ENCODE data around the gene VPS35.

The VPS35 gene
- total RNA-seq: 44.0 to 61.7 (median 52.7) reads per million in 3 donors

DNA sequence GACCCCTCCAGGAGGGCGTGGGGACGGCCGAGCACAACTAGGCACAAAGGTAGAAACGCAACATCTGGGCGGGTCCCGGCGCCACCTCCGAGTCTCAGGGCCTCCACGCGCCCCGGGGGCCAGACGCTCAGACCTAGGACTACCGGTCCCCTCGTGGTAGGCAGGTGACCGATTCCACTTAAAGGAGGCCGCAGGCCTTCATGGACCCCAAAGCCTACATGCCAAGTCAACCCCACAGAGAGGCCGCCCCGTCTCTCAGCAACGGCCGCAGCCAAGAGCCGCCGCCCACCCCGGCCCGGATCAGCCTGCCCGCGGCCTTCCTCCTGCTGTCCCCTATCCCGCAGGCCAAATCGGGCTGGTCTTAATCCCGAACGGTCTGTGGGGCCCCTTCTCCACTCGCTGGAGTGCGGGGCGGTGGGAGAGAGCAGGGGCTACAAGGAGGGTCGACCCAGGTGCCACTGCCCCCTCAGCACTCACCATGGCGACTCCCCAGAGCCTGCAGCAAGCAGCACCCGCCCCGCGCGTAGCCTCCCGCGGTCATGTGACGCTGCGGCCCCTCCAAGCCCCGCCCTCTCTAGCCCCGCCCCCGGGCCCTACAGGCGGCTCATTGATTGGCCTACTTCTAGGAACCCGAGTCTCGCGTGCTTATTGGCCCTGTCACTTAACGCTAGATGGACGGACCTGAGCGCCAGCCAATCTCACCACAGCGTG lies at the start of gene VPS35:
VPS35 (minus strand) TSS at position 525 of the 711 bp plus-strand sequence; CDS start at position 480, 45 bp downstream.
- H3K4me1 ChIP-seq (ENCODE audit: control insufficient read depth, insufficient read depth, low read length, poor library complexity, severe bottlenecking): peaks cover 18% of the 10 kb centered on the region
- no peaks in the 10 kb centered on the region for H3K27me3 ChIP-seq (replicated peaks; ENCODE audit: control insufficient read depth, insufficient read depth, low read length, poor library complexity, severe bottlenecking)
- no peaks in the 10 kb centered on the region for H3K36me3 ChIP-seq (ENCODE audit: control insufficient read depth, insufficient read depth, low read length)
- peak; percentile 98 to 99 (median 99) for DNase-seq
- H3K4me3 ChIP-seq (ENCODE audit: insufficient read depth, low read depth, low read length, poor library complexity, severe bottlenecking): peak within 1 kb of the TSS; percentile 80
- no peaks in the 10 kb centered on the region for H3K9me3 ChIP-seq (ENCODE audit: control insufficient read depth, low read length)
- peak within 1 kb of the TSS; percentile 94 for H3K27ac ChIP-seq (ENCODE audit: insufficient read depth, low read length, poor library complexity, severe bottlenecking)

DNA sequence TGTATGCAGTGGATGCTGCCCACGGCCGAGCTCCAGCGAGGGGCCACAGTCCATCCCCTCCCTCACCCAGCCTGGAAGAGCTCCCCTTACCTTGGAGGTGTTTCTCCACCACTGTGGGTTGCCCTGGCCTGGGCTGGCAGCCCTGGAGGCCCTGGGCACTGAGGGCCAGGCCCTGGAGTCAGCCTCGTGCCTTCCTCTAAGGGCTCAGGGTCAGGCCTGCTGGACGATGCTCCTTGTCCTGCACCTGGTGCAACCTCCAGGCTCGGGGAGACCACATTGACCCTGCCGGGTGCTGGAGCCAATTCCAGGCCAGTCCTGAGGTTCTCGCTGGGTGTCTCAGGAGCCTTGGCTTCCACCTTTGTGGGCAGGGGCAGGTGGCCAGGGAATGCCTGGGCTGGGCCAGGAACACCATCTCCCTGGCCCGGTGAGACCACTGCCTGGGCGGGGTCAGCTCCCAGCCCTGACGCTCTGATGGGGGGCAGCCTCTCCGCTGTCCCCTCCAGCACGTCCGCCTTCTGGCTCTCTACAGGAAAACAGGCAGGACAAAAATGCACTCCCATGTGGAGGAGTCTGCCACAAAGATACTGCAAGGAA lies 48.7 kb upstream of the VPS35 start:
- H3K9me3 ChIP-seq (ENCODE audit: control insufficient read depth, low read length): no peaks in the 10 kb centered on the region
- H3K4me3 ChIP-seq (ENCODE audit: insufficient read depth, low read depth, low read length, poor library complexity, severe bottlenecking): no peak overlapping the region
- H3K4me1 ChIP-seq (ENCODE audit: control insufficient read depth, insufficient read depth, low read length, poor library complexity, severe bottlenecking): no peaks in the 10 kb centered on the region
- H3K27me3 ChIP-seq (replicated peaks; ENCODE audit: control insufficient read depth, insufficient read depth, low read length, poor library complexity, severe bottlenecking): no peaks in the 10 kb centered on the region
- no peak for DNase-seq
- H3K27ac ChIP-seq (ENCODE audit: insufficient read depth, low read length, poor library complexity, severe bottlenecking): no peak overlapping the region
- no peaks in the 10 kb centered on the region for H3K36me3 ChIP-seq (ENCODE audit: control insufficient read depth, insufficient read depth, low read length)

DNA sequence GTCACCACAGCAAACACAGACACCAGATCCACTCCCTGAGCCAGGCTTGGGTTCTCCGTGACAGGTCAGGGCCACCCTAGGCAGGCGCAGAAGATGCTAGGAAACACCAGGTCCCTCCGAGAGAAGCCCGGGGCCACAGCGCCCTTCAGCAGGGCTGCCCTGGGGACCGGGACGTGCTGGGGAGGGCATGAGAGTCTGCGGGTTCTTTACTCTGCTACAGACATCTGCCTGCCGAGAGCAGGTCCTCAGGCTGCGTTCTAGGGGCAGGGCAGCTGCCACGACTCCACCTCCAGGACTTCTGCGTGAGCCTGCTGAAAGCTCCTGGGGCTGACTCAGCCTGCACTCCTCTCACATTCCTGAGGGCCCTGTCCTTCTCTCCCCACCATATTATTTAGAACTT lies 47.7 kb upstream of the VPS35 start:
- Histone ChIP-seq H3K4me3 (ENCODE audit: insufficient read depth, low read depth, low read length, poor library complexity, severe bottlenecking) (no peak overlapping the region), H3K4me1 (ENCODE audit: control insufficient read depth, insufficient read depth, low read length, poor library complexity, severe bottlenecking) (no peaks in the 10 kb centered on the region), H3K9me3 (ENCODE audit: control insufficient read depth, low read length) (no peaks in the 10 kb centered on the region), H3K27ac (ENCODE audit: insufficient read depth, low read length, poor library complexity, severe bottlenecking) (no peak overlapping the region), H3K36me3 (ENCODE audit: control insufficient read depth, insufficient read depth, low read length) (no peaks in the 10 kb centered on the region), H3K27me3 (replicated peaks; ENCODE audit: control insufficient read depth, insufficient read depth, low read length, poor library complexity, severe bottlenecking) (no peaks in the 10 kb centered on the region)
- no peak for DNase-seq

DNA sequence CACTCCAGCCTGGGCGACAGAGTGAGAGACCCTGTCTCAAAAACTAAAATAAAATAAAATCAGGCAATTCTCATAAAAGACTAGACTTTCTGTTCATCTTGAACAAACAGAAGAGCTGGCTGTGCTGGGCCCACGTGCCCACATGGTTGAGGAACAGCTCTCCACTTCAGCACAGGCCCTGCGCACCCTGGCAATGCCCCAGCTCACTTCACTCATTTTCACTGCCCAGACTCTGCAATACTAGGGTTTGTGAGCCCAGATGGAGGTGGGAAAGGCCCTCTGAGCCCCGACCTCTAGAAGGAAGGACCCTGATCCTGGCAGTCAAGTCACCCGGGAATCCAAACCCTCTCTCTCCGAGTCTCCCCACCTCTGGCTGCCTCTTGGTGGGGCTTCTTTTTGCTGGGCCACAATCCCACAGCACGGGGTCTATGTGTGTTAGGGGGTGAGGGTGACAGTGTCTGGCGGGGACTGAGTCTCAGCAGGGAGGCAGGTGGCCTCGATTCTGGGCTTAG lies 44.4 kb upstream of the VPS35 start:
- DNase-seq: no peak
- no peaks in the 10 kb centered on the region for H3K4me1 ChIP-seq (ENCODE audit: control insufficient read depth, insufficient read depth, low read length, poor library complexity, severe bottlenecking)
- H3K27ac ChIP-seq (ENCODE audit: insufficient read depth, low read length, poor library complexity, severe bottlenecking): no peak overlapping the region
- no peaks in the 10 kb centered on the region for H3K36me3 ChIP-seq (ENCODE audit: control insufficient read depth, insufficient read depth, low read length)
- H3K27me3 ChIP-seq (replicated peaks; ENCODE audit: control insufficient read depth, insufficient read depth, low read length, poor library complexity, severe bottlenecking): no peaks in the 10 kb centered on the region
- no peak overlapping the region for H3K4me3 ChIP-seq (ENCODE audit: insufficient read depth, low read depth, low read length, poor library complexity, severe bottlenecking)
- no peaks in the 10 kb centered on the region for H3K9me3 ChIP-seq (ENCODE audit: control insufficient read depth, low read length)

DNA sequence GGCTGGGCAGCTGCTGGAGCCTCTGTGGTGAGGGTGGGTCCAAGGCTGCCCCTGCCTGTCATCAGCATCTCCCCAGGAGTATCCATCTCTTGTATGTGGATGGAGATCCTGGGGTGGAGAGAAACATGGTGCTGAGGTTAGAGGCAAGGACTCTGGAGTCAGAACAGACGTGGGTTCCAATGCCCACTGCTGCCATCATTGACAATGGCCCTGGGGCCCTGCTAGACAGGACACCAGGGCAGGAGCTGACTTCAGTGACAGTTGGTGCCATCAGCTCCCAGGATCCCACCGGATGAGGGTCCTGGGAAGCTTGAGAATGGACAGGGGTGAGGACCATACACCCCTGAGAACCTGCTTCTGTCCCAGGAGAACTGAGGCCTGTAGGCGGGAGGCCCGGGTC lies 43.6 kb upstream of the VPS35 start:
- Histone ChIP-seq H3K4me1 (ENCODE audit: control insufficient read depth, insufficient read depth, low read length, poor library complexity, severe bottlenecking) (no peaks in the 10 kb centered on the region), H3K36me3 (ENCODE audit: control insufficient read depth, insufficient read depth, low read length) (no peaks in the 10 kb centered on the region), H3K27ac (ENCODE audit: insufficient read depth, low read length, poor library complexity, severe bottlenecking) (no peak overlapping the region), H3K4me3 (ENCODE audit: insufficient read depth, low read depth, low read length, poor library complexity, severe bottlenecking) (no peak overlapping the region), H3K27me3 (replicated peaks; ENCODE audit: control insufficient read depth, insufficient read depth, low read length, poor library complexity, severe bottlenecking) (no peaks in the 10 kb centered on the region), H3K9me3 (ENCODE audit: control insufficient read depth, low read length) (no peaks in the 10 kb centered on the region)
- DNase-seq: no peak

DNA sequence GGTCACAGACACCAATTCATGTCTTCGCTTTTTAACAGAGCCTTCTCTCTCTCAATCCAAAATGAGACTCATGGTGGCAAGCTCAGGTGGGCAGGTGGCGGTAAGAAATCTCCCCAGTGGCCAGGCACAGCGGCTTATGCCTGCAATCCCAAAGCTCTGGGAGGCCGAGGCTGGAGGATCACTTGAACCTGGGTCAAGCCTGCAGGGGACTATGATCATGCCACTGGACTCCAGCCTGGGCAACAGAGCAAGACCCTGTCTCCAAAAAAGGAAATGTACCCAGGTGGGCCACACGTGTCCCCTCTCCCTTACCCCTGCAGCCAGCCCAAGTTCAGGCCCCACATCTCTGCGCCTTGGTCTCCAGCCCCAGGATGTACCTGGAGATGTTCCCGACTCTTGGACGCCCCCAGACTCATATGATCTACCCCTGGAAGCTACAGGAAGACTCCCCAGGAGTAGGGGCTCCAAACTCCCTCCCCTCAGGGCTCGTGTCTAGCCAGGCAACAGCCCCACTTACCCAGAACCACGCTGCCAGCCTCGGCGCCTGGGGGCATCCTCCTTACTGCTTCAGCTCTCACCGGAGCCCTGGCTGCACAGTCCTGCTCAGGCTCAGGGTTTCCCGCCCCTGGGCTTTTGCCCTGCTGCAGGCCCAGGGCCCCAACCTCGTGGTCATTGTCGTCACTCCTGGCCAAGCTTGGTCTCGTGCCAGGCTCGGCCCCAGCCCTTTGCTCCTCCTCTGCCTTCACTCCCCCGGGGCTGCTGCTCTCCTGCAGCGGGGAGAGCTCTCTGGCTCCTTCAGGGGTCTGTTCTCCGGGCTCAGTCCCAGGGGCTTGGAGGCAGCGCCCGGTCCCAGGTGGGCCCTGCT lies 42.9 kb upstream of the VPS35 start:
- no peak for DNase-seq
- no peak overlapping the region for H3K4me3 ChIP-seq (ENCODE audit: insufficient read depth, low read depth, low read length, poor library complexity, severe bottlenecking)
- H3K9me3 ChIP-seq (ENCODE audit: control insufficient read depth, low read length): no peaks in the 10 kb centered on the region
- H3K27ac ChIP-seq (ENCODE audit: insufficient read depth, low read length, poor library complexity, severe bottlenecking): no peak overlapping the region
- no peaks in the 10 kb centered on the region for H3K36me3 ChIP-seq (ENCODE audit: control insufficient read depth, insufficient read depth, low read length)
- H3K27me3 ChIP-seq (replicated peaks; ENCODE audit: control insufficient read depth, insufficient read depth, low read length, poor library complexity, severe bottlenecking): no peaks in the 10 kb centered on the region
- no peaks in the 10 kb centered on the region for H3K4me1 ChIP-seq (ENCODE audit: control insufficient read depth, insufficient read depth, low read length, poor library complexity, severe bottlenecking)

DNA sequence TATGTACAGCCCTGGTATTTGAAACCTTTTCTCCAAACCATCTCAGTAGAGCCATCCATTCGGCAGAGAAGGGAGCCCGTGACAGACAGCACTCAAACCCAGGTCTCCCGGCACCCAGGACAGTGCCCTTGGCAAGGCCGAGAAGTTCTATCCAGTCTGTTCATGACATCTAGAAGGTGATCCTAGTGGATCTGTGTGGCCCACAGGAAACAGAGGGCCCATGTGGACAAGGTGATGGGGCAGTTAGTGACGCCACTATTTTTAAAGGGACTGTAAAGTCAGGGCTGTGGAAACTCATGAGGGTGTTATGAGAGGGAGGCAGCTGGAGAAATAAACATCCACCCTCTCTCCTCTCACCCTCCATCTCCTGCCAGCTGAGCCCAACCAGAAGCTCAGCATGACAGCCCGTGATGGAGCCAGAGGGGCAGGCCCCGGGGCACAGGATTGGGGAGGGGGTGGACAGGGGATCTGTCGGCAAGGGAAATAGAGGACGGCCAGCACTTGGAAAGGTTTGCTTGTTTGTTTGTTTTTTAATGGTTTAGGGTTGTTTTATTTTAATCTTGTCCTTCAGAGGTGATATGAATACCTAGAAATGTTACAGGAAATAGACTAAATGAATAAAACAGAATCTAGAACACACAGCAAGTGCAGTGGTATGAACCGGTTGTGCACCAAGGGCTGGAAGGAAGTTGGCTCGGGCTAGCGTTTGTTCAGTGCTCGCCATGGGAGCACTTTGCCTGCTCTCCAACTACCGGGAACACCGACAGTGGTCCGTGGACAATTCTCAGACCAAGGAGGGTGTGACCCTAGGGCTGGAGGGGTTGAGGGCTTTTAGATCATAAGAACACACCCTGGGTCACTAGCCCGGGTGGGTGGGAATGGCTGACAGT lies 42.1 kb upstream of the VPS35 start:
- H3K4me1 ChIP-seq (ENCODE audit: control insufficient read depth, insufficient read depth, low read length, poor library complexity, severe bottlenecking): no peaks in the 10 kb centered on the region
- DNase-seq: no peak
- no peaks in the 10 kb centered on the region for H3K36me3 ChIP-seq (ENCODE audit: control insufficient read depth, insufficient read depth, low read length)
- no peaks in the 10 kb centered on the region for H3K27me3 ChIP-seq (replicated peaks; ENCODE audit: control insufficient read depth, insufficient read depth, low read length, poor library complexity, severe bottlenecking)
- H3K27ac ChIP-seq (ENCODE audit: insufficient read depth, low read length, poor library complexity, severe bottlenecking): no peak overlapping the region
- no peak overlapping the region for H3K4me3 ChIP-seq (ENCODE audit: insufficient read depth, low read depth, low read length, poor library complexity, severe bottlenecking)
- H3K9me3 ChIP-seq (ENCODE audit: control insufficient read depth, low read length): no peaks in the 10 kb centered on the region

DNA sequence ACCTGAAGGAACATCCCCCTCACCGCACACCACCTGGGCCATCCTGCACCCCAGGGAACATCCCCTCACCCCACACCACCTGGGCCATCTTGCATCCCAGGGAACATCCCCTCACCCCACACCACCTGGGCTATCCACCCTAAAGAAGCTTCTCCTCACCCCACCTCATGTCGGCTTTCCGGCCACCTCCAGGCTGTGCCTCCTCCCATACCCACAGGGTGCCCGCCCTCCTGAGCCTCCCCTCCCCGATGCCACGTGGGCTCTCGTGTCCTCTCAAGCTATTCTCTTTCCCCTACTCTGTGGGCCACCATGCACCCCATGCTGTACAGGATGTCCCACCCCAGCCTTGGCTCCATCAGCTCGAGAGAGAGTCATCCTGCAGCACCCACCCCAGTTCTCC lies 41.1 kb upstream of the VPS35 start:
- H3K4me1 ChIP-seq (ENCODE audit: control insufficient read depth, insufficient read depth, low read length, poor library complexity, severe bottlenecking): no peaks in the 10 kb centered on the region
- H3K4me3 ChIP-seq (ENCODE audit: insufficient read depth, low read depth, low read length, poor library complexity, severe bottlenecking): no peak overlapping the region
- H3K9me3 ChIP-seq (ENCODE audit: control insufficient read depth, low read length): no peaks in the 10 kb centered on the region
- no peak for DNase-seq
- no peaks in the 10 kb centered on the region for H3K36me3 ChIP-seq (ENCODE audit: control insufficient read depth, insufficient read depth, low read length)
- H3K27me3 ChIP-seq (replicated peaks; ENCODE audit: control insufficient read depth, insufficient read depth, low read length, poor library complexity, severe bottlenecking): no peaks in the 10 kb centered on the region
- no peak overlapping the region for H3K27ac ChIP-seq (ENCODE audit: insufficient read depth, low read length, poor library complexity, severe bottlenecking)

DNA sequence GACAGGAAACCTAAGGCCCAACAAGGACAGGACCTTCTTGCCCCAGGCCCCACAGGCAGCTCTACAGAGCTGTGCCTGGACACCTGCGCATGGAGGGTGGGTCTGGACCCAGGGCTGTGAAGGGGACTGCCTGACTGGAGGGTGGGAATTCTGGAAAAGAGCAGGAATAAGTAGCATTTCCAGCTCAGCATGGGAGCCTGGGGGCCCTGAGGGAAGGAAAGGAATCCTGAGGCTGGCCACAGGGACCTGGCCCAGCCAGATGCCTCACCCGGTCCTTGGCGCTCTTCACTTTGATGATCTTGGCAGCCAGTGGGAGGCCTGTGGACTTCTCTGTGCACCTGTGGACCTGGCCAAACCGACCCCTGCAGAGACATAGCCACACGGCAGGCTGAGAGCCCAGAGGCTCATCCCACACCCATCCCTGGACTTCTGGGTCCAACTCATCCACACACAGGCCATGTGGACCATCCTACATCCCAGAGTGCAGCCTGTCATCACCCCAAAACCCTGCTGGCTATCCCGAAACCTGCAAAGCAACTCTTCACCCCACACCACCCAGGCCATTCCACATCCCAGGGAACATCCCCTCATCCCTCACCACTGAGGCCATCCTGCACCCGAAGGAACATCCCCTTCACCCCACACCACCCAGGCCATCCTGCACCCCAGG lies 40.5 kb upstream of the VPS35 start:
- H3K9me3 ChIP-seq (ENCODE audit: control insufficient read depth, low read length): no peaks in the 10 kb centered on the region
- no peak overlapping the region for H3K4me3 ChIP-seq (ENCODE audit: insufficient read depth, low read depth, low read length, poor library complexity, severe bottlenecking)
- no peak overlapping the region for H3K27ac ChIP-seq (ENCODE audit: insufficient read depth, low read length, poor library complexity, severe bottlenecking)
- H3K36me3 ChIP-seq (ENCODE audit: control insufficient read depth, insufficient read depth, low read length): no peaks in the 10 kb centered on the region
- no peaks in the 10 kb centered on the region for H3K27me3 ChIP-seq (replicated peaks; ENCODE audit: control insufficient read depth, insufficient read depth, low read length, poor library complexity, severe bottlenecking)
- DNase-seq: no peak
- H3K4me1 ChIP-seq (ENCODE audit: control insufficient read depth, insufficient read depth, low read length, poor library complexity, severe bottlenecking): no peaks in the 10 kb centered on the region
